RWPE1 (cell line): ENCODE measurements around the gene KDF1.
A peak's percentile ranks its signal among the peaks of the same experiment; 100 is the strongest.

Experiments
- CTCF ChIA-PET: fragments of 350-600 bp; sonication (Branson Sonifier 250); formaldehyde crosslinking; extraction: SDS; loops from one replicate; lab custom pipeline; 2021; lab: Yijun Ruan, JAX
- POLR2A ChIA-PET: fragments of 400-600 bp; formaldehyde crosslinking; extraction: SDS; loops from one replicate; lab custom pipeline; 2020; ENCODE audit warnings: antibody characterized with exemption; ENCODE audit not compliant: low non-redundant PET; lab: Yijun Ruan, JAX
- DNase-seq: peaks from one replicate; pipeline ENCODE4 v3.0.0; 2012; ENCODE audit warnings: low spot score
- H3K27ac ChIP-seq: fragments of 450-650 bp; 2 replicates; pipeline ENCODE4 v1.5.1; 2017
- TF ChIP-seq, protein P1 (sequence below): fragments of 450-650 bp; conservative IDR thresholded peaks from 2 replicates; pipeline ENCODE4 v1.5.1; 2017; ENCODE audit warnings: low read depth, mild to moderate bottlenecking

The KDF1 gene

DNA sequence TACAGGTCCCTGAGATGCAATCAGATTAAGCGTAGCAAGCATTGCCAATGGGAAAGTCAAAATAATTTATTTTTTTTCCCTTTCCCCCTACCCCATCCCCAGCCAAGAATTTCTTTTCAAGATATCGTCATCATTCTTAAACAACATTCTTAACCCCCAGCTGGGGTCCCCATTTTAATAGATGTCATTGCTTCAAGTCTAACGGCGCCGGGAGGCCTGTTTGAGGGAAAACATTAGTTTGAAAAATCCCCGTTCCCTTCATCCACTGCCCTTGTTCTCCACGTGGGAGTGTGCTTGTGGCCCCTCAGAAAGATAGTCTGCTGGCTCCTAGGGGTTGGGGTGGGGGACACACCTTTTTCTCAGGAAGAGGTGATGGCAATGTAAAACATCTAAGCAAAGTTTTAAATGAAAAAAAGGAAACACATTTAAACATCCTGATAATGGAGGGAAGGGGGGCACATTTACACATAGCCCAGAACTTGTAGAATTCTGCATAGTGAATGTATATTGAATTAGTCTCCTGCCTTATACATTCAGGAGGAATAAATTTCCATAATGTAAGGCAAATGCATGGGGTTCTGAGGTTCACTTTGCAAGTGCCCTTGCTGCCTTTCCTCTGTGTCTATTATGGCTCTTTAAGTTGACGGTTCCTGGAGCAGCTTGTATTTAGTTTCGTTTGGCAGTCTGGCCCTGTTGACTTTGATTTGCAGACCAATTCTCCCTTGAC, 40.0 kb upstream of the KDF1 start:
- ChIA-PET CTCF (interaction anchor here (0.6 to 0.9 kb wide), 2 partner anchors 16 to 46 kb away, joined by 3 to 5 read pairs; no protein-coding TSS in a partner anchor), POLR2A (no interaction called here)
- DNase-seq: no peak
- H3K27ac ChIP-seq: peak overlapping the region; percentile 99
- TF ChIP-seq, protein P1, sequence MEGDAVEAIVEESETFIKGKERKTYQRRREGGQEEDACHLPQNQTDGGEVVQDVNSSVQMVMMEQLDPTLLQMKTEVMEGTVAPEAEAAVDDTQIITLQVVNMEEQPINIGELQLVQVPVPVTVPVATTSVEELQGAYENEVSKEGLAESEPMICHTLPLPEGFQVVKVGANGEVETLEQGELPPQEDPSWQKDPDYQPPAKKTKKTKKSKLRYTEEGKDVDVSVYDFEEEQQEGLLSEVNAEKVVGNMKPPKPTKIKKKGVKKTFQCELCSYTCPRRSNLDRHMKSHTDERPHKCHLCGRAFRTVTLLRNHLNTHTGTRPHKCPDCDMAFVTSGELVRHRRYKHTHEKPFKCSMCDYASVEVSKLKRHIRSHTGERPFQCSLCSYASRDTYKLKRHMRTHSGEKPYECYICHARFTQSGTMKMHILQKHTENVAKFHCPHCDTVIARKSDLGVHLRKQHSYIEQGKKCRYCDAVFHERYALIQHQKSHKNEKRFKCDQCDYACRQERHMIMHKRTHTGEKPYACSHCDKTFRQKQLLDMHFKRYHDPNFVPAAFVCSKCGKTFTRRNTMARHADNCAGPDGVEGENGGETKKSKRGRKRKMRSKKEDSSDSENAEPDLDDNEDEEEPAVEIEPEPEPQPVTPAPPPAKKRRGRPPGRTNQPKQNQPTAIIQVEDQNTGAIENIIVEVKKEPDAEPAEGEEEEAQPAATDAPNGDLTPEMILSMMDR: no peak

DNA sequence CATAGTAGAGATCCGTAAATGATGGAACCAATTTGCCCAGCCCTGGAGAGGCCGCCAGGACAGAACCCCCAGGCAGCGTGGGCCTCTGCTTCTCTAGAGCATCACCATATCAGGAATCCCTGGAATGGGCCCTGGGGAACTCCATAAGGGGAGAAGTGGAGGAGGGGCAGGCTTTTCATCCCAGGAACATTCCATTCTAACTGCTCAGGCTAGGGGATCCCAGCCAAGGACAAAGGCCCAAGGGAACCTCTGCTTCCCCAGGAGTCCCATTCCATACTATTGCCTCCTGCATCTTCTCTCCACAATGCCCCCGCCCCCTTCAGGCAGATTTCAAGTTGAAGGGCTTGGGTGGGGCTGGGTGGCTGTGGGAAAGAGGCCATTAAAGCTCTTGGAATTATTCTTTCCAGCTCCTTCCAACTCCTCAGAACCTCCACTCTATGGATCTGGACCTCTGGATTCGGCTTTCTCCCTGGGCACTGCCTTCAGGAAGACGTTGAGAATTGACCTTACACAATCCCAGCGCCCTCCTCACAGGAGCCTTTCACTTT, 39.2 kb upstream of the KDF1 start:
- TF ChIP-seq, protein P1: no peak
- H3K27ac ChIP-seq: peak overlapping the region; percentile 99
- ChIA-PET CTCF (interaction anchor here (0.6 to 0.9 kb wide), 2 partner anchors 17 to 56 kb away, joined by 3 to 5 read pairs; no protein-coding TSS in a partner anchor), POLR2A (interaction anchor here (0.6 to 1.1 kb wide), 2 partner anchors 12 to 39 kb away, joined by 3 read pairs; partner anchors contain the start of gene KDF1)
- peak; percentile 95 for DNase-seq

DNA sequence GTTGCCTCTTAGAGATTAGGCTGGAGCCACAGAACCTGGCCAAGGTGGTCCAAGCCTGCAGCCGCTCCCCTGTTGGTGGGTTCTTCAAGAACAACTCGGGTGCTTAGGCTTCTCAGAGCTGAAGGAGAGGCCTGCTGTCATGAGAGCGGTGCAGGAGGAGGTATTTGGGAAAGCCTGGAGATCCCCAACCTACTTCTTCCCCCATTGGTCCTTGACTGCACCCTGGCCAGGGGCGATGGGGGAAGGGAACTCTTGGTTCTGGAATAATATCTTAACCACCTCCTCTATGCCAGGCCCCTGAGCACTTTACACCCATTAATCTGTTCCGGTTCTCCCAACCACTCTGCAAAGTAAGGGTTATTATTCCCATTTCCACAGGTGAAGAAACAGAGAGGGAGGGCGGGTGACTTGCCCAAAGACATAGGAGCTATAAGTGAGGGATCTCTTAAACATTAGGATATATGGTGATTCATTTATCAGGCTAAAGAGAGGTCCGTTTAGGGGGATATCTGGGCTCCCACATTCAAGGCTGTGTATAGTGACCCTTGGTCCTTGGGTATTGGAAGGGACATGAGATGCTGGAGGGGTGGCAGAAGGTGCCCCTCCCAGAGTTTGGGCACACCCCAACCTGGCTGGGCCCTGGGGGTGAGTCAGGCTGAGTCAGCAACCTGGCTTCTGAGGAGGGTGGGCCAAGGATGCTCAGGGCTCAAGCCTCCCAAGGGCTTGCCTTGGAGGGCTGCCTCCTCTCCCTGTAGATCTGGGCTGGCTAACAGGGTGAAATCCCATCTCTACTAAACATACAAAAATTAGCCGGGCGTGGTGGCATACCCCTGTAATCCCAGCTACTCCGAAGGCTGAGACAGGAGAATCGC, 38.4 kb upstream of the KDF1 start:
- peak overlapping the region; percentile 99 for H3K27ac ChIP-seq
- CTCF ChIA-PET: interaction anchor here (0.6 to 3.1 kb wide), 18 partner anchors 8 to 1574 kb away, joined by 3 to 26 read pairs (median 5); partner anchors contain the start of gene TENT5B
- POLR2A ChIA-PET: interaction anchor here (1.0 to 2.8 kb wide), 3 partner anchors 11 to 38 kb away, joined by 3 to 21 read pairs (median 4); partner anchors contain the start of gene KDF1
- TF ChIP-seq, protein P1: no peak
- peak; percentile 93 for DNase-seq

DNA sequence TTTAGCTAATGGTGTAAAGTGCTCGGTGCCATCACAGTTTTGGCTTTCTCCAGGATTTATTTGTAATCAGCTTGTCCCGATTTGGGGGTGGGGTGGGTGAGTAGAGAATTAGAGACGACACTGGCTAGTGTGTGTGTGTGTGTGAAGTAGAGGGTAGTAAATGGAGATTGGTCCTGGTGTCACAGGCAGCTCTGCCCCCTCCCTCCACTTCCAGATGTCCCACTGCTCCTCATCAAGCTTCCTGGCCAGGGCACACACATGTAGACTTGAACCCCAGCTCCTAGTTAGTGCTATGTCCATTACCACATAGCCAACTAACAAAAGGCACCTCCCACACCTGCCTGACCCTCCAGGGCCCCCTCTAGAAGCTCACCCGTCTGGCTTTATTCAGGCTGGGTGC, 36.4 kb upstream of the KDF1 start:
- TF ChIP-seq, protein P1: no peak
- CTCF ChIA-PET: interaction anchor here (0.6 to 3.1 kb wide), 11 partner anchors 12 to 106 kb away, joined by 3 to 26 read pairs (median 10); partner anchors contain the start of gene TENT5B
- POLR2A ChIA-PET: interaction anchor here (0.7 to 2.8 kb wide), 2 partner anchors 13 to 16 kb away, joined by 5 to 21 read pairs; partner anchors contain the start of gene TENT5B
- DNase-seq: no peak
- H3K27ac ChIP-seq: peak overlapping the region; percentile 99

DNA sequence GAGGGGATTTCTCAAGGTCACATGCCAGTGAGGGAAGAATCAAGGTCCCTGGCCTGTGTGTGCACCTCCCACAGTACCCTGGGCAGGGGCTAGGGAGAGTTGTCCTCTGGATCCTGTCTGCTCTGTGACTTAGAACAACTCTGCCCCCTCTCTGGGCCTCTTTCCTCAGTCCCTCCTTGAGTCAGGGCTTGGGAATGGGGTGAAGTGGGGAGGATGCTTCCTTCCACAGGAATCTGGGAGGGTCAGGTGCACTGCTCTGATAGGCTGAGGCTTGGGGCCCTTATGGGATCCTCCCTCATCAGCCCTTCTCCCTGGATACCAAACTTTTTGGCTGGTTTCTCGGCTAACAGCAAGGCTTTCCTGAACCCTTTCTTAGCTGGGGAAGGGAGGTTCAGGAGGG, 35.8 kb upstream of the KDF1 start:
- TF ChIP-seq, protein P1: no peak
- H3K27ac ChIP-seq: peak overlapping the region; percentile 99
- DNase-seq: peak; percentile 89
- ChIA-PET CTCF (interaction anchor here (0.6 to 3.1 kb wide), 8 partner anchors 13 to 100 kb away, joined by 3 to 26 read pairs (median 15); no protein-coding TSS in a partner anchor), POLR2A (interaction anchor here (2.8 kb wide), 1 partner anchor 13 kb away, joined by 21 read pairs; no protein-coding TSS in a partner anchor)
